IMR-90 (cell line): ENCODE results near the gene GIPR. TPM values are rescaled to one million over a fixed set of nuclear protein-coding genes. Genes with fewer than 3 reads are reported as not detected.
"Not testable (repeated sequence)": the region's sequence is repeated elsewhere in the genome, so short reads cannot be mapped to it uniquely, and the experiment has no call there.

ENCODE experiments used
- ATAC-seq: fragments of 200-7000 bp; cut with Tn5 transposase; 2 replicates; pipeline ENCODE4 v1.9.1; 2020; ENCODE audit warnings: low read depth, mild to moderate bottlenecking, moderate library complexity
- BruUV-seq: library from RNA; stranded (reverse); fragments of 400-500 nt; replicated peaks from 2 replicates; lab custom pipeline; 2021; lab: Mats Ljungman, UMichigan
- CTCF ChIA-PET: fragments of 300-600 bp; formaldehyde crosslinking; extraction: SDS; loops from one replicate; lab custom pipeline; 2021; ENCODE audit warnings: antibody characterized with exemption; lab: Yijun Ruan, JAX
- POLR2A ChIA-PET: fragments of 300-600 bp; sonication (Branson Sonifier 250); formaldehyde crosslinking; loops from one replicate; lab custom pipeline; 2022; ENCODE audit warnings: antibody characterized with exemption; ENCODE audit not compliant: unreplicated experiment; lab: Charles Lee
- DNase-seq: peaks from one replicate; pipeline ENCODE4 v3.0.0; 2013
- H2AFZ ChIP-seq: replicated peaks from 2 replicates; pipeline ENCODE3; 2013; ENCODE audit warnings: low read length, mild to moderate bottlenecking; ENCODE audit not compliant: poor library complexity
- H2AK5ac ChIP-seq: 2 replicates; pipeline ENCODE4 v1.6.1; 2013; ENCODE audit warnings: low read depth, low read length, inconsistent platforms
- H2AK9ac ChIP-seq: replicated peaks from 2 replicates; pipeline ENCODE3; 2013; ENCODE audit warnings: mild to moderate bottlenecking, low read depth, low read length, moderate library complexity; ENCODE audit not compliant: poor library complexity
- H2BK120ac ChIP-seq: 2 replicates; pipeline ENCODE4 v1.6.1; 2013; ENCODE audit warnings: low read depth, low read length, inconsistent platforms
- H2BK15ac ChIP-seq: 3 replicates; pipeline ENCODE4 v1.6.1; 2013; ENCODE audit warnings: low read depth, low read length, inconsistent platforms
- H2BK20ac ChIP-seq: 2 replicates; pipeline ENCODE4 v1.6.1; 2013; ENCODE audit warnings: low read depth, mild to moderate bottlenecking, inconsistent platforms, low read length, moderate library complexity
- H2BK5ac ChIP-seq: 2 replicates; pipeline ENCODE4 v1.6.1; 2013; ENCODE audit warnings: mild to moderate bottlenecking, low read depth, low read length, inconsistent platforms; ENCODE audit not compliant: poor library complexity, severe bottlenecking
- H3K14ac ChIP-seq: replicated peaks from 2 replicates; pipeline ENCODE4 v1.6.1; 2013; ENCODE audit warnings: low read depth, low read length, inconsistent platforms
- H3K18ac ChIP-seq: 2 replicates; pipeline ENCODE4 v1.6.1; 2013; ENCODE audit warnings: low read depth, low read length, control low read depth
- H3K23ac ChIP-seq: 2 replicates; pipeline ENCODE4 v1.6.1; 2013; ENCODE audit warnings: low read depth, low read length, inconsistent platforms
- H3K27ac ChIP-seq: 2 replicates; pipeline ENCODE4 v1.5.1; 2013; ENCODE audit warnings: mild to moderate bottlenecking, control low read depth, low read length; ENCODE audit not compliant: insufficient read depth
- H3K27me3 ChIP-seq: 2 replicates; pipeline ENCODE4 v1.6.1; 2013; ENCODE audit warnings: low read length; ENCODE audit not compliant: control insufficient read depth, insufficient read depth
- H3K36me3 ChIP-seq: 2 replicates; pipeline ENCODE4 v1.6.1; 2013; ENCODE audit warnings: low read length, mixed read lengths; ENCODE audit not compliant: control insufficient read depth, insufficient read depth
- H3K4ac ChIP-seq: 2 replicates; pipeline ENCODE4 v1.6.1; 2013; ENCODE audit warnings: low read depth, low read length, inconsistent platforms
- H3K4me1 ChIP-seq: 2 replicates; pipeline ENCODE4 v1.6.1; 2013; ENCODE audit warnings: low read length, mixed read lengths; ENCODE audit not compliant: control insufficient read depth, insufficient read depth
- H3K4me2 ChIP-seq: 2 replicates; pipeline ENCODE4 v1.6.1; 2013; ENCODE audit warnings: low read depth, mild to moderate bottlenecking, control low read depth, low read length, moderate library complexity
- H3K4me3 ChIP-seq: 2 replicates; pipeline ENCODE4 v1.5.1; 2013; ENCODE audit warnings: low read depth, mild to moderate bottlenecking, control low read depth, low read length, moderate library complexity; ENCODE audit not compliant: insufficient read depth
- H3K56ac ChIP-seq: 2 replicates; pipeline ENCODE4 v1.6.1; 2013; ENCODE audit warnings: low read length, inconsistent platforms; ENCODE audit not compliant: insufficient read depth; ENCODE audit errors: extremely low read depth
- H3K79me1 ChIP-seq, 2 experiments: 2 replicates each; pipeline ENCODE4 v1.6.1; 2013; ENCODE audit warnings: low read length in 2 of 2, inconsistent platforms in 1 of 2, low read depth in 1 of 2
- H3K9ac ChIP-seq: 2 replicates; pipeline ENCODE4 v1.6.1; 2013; ENCODE audit warnings: low read depth, low read length, control low read depth
- H3K9me1 ChIP-seq: 2 replicates; pipeline ENCODE4 v1.6.1; 2013; ENCODE audit warnings: low read length, inconsistent platforms; ENCODE audit not compliant: insufficient read depth
- H3K9me3 ChIP-seq: 2 replicates; pipeline ENCODE4 v1.6.1; 2013; ENCODE audit warnings: low read length; ENCODE audit not compliant: control insufficient read depth, insufficient read depth
- H4K20me1 ChIP-seq: 2 replicates; pipeline ENCODE4 v1.6.1; 2013; ENCODE audit warnings: low read length, inconsistent platforms; ENCODE audit not compliant: insufficient read depth
- H4K5ac ChIP-seq: 2 replicates; pipeline ENCODE4 v1.6.1; 2013; ENCODE audit warnings: mild to moderate bottlenecking, low read depth, low read length, control low read depth
- H4K8ac ChIP-seq, 2 experiments: 2 replicates each; pipeline ENCODE4 v1.6.1; 2013; ENCODE audit warnings: low read depth in 2 of 2, low read length in 2 of 2, control low read depth in 1 of 2, inconsistent platforms in 1 of 2
- H4K91ac ChIP-seq: 2 replicates; pipeline ENCODE4 v1.6.1; 2013; ENCODE audit warnings: low read depth, low read length, inconsistent platforms; ENCODE audit not compliant: insufficient read depth
- WGBS, 2 experiments: methylation state at CpG; one replicate each; pipeline versions ENCODE4 v1.1.5 to v1.1.7; 2013; ENCODE audit warnings: missing lambda C conversion rate in 2 of 2; ENCODE audit not compliant: insufficient read length in 1 of 2; ENCODE audit errors: extremely low coverage in 2 of 2; 5-methylcytosine and 5-hydroxymethylcytosine counted together
- dilution Hi-C: fragments of 300-500 bp; cut with HindIII; formaldehyde crosslinking; loops from one replicate; pipeline ENCODE4 v1.14.3; 2018; ENCODE audit warnings: low sequenced_read_pairs; ENCODE audit not compliant: unreplicated experiment
- in situ Hi-C: fragments of 300-500 bp; cut with MboI; formaldehyde crosslinking; loops from 3 replicates; pipeline ENCODE4 v1.14.3; 2019; ENCODE audit warnings: low sequenced_read_pairs, inconsistent platforms, mixed read lengths
- intact Hi-C: fragments of 100-400 bp; cut with micrococcal nuclease; formaldehyde crosslinking; loops from 2 replicates; pipeline ENCODE4 v1.10.0; 2022
- polyA plus RNA-seq, 3 experiments: library from polyadenylated mRNA; depleted of rRNA; stranded (reverse); fragments of >200 nt; gene quantifications; 2 replicates each; pipeline ENCODE4 v1.2.3, GENCODE V29; 2012; ENCODE audit warnings: low replicate concordance in 1 of 3
- total RNA-seq: library from RNA; depleted of rRNA; stranded (reverse); fragments of >200 nt; gene quantifications from 2 replicates; pipeline ENCODE4 v1.2.3, GENCODE V29; 2012

Gene GIPR
- total and polyA plus RNA-seq, 2 of the 4 experiments (the other 2 are of a cell fraction) = 0.18 to 1.2 TPM

GRCh38 chr19:45685045-45685444 lies 17.0 kb downstream of the GIPR start:
- H2BK20ac ChIP-seq, BruUV-seq, H3K9ac ChIP-seq, H3K4ac ChIP-seq, H4K5ac ChIP-seq, H4K20me1 ChIP-seq, H2AFZ ChIP-seq, dilution Hi-C loops, POLR2A ChIA-PET, H2BK5ac ChIP-seq, H3K4me3 ChIP-seq, H2BK15ac ChIP-seq, H3K4me2 ChIP-seq, H2AK9ac ChIP-seq, H4K91ac ChIP-seq, H3K4me1 ChIP-seq, H3K27ac ChIP-seq, H3K18ac ChIP-seq, ATAC-seq, DNase-seq, intact Hi-C loops, H2BK120ac ChIP-seq, H3K14ac ChIP-seq, in situ Hi-C loops, H3K27me3 ChIP-seq, H3K23ac ChIP-seq, H3K9me1 ChIP-seq, H3K56ac ChIP-seq, H4K8ac ChIP-seq, H2AK5ac ChIP-seq, H3K9me3 ChIP-seq: not testable (repeated sequence)
- CTCF ChIA-PET = interaction anchor here (0.6 kb wide), 1 partner anchor 448 kb away, joined by 3 read pairs; no protein-coding TSS in a partner anchor
- peaks cover 3 to 20% of the 10 kb centered on the region in 2 experiments; a peak in 2 of 4 replicates for H3K79me1 ChIP-seq
- H3K36me3 ChIP-seq = peaks cover 39% of the 10 kb centered on the region
- WGBS, 2 experiments = 92% methylated on average over 4 of the region's 11 CpGs; no CpG with 5 or more reads in 1 of the 2 experiments
